H7 (cell line): ENCODE measurements around the gene METAP1. TPM values are rescaled to one million over a fixed set of nuclear protein-coding genes. Genes with fewer than 3 reads are reported as not detected.
"Not testable (repeated sequence)": the region's sequence is repeated elsewhere in the genome, so short reads cannot be mapped to it uniquely, and the experiment has no call there.

Experiments used
- DNase-seq: peaks from one replicate; pipeline ENCODE4 v3.0.0; 2012
- H3K27me3 ChIP-seq: 2 replicates; pipeline ENCODE4 v1.6.0; 2011; ENCODE audit warnings: mild to moderate bottlenecking, low read length; ENCODE audit not compliant: control insufficient read depth, insufficient read depth
- H3K36me3 ChIP-seq: replicated peaks from 2 replicates; pipeline ENCODE4 v1.5.1; 2011; ENCODE audit warnings: low read length; ENCODE audit not compliant: control insufficient read depth, insufficient read depth
- H3K4me3 ChIP-seq: 2 replicates; pipeline ENCODE4 v1.5.1; 2011; ENCODE audit warnings: low read depth, mild to moderate bottlenecking, control low read depth, low read length, moderate library complexity; ENCODE audit not compliant: insufficient read depth
- total RNA-seq: library from RNA; depleted of rRNA; stranded (reverse); fragments of >200 nt; shearing (Covaris generic); gene quantifications from 2 replicates; pipeline ENCODE4 v1.2.3, GENCODE V29; 2014

METAP1 gene
- total RNA-seq, 1 experiment from 2014 or later: 94.4 TPM

DNA sequence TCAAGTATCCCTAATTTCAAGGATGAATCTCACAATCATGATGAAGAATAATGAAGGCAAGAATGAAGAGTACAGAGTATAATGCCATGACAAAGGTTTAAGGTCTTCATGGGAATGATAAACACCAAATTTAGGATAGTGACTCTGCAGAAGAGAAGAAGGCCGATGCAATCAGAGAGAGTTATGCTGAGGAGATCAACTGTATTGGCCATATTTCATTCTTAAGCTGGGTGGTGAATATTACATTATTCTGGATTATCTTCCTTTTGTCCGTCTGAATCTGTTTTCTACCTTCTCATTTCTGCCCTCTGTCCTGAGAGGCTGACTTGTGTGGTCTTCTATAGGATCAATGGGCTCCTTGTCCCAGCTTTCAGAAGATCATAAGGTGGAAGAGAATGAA, 7.8 kb upstream of the METAP1 start:
- no peaks in the 10 kb centered on the region for H3K36me3 ChIP-seq
- no peak for DNase-seq
- H3K4me3 ChIP-seq: no peak overlapping the region
- H3K27me3 ChIP-seq: no peaks in the 10 kb centered on the region

- not testable (repeated sequence) for H3K36me3 ChIP-seq, H3K4me3 ChIP-seq, DNase-seq
These were observed 2.7 kb upstream of the METAP1 start for GRCh38 chr4:98992835-98993234.

DNA sequence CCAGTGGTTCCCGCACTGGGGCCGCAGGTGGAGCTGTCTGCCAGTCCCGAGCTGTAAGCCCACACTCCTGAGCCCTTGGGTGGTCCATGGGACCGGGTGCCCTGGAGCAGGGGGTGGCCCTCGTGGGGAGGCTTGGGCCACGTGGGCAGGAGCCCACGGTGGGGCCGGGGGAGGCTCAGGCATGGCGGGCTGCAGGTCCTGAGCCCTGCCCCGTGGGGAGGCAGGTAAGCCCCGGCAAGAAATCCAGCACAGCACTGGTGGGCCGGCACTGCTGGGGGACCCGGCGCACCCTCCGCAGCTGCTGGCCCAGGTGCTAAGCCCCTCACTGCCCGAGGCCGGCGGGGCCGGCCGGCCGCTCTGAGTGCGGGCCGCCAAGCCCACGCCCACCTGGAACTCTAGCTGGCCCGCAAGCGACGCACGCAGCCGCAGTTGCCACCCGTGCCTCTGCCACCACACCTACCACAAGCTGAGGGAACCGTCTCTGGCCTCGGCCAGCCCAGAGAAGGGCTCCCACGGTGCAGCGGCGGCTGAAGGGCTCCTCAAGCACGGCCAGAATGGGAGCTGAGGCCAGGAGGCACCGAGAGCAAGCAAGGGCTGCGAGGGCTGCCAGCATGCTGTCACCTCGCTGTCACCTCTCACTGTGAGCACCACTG, 2.0 kb upstream of the METAP1 start:
- Histone ChIP-seq H3K27me3 (no peaks in the 10 kb centered on the region), H3K4me3 (no peak overlapping the region), H3K36me3 (no peaks in the 10 kb centered on the region)
- DNase-seq: no peak

More at GRCh38 chr4:98992835-98993234, 2.7 kb upstream of the METAP1 start:
- not testable (repeated sequence) for H3K27me3 ChIP-seq

DNA sequence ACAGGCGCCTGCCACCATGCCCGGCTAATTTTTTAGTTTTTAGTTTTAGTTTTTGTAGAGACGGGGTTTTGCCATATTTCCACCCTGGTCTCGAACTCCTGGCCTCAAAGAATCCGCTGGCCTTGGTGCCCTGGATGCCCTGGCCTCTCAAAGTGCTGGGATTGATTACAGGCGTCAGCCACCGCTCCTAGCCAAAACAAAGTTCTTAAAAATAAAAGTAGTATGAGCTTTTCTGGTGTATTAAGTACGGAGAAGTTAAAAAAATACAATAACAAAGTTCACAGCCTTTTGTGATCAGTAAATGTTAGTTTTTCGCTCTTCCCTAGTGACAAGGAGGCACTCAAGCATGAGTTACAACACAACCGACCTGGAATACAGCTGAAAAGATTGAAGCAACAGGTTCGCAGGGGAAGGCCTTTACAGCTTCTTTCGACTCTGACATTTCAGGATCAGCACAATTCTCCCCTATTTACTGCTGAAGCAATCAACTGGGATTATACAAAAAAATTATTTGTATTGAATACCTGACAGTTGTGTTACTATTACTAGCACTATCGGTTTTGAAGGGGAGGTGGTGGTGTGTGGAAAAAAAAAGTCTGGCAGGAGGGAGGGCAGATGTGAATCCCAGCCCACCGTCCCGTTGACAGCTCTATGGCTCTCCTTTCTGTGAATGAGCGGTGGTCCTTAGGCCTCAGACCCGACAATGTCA, 893 bp upstream of the METAP1 start:
- Histone ChIP-seq H3K36me3 (no peaks in the 10 kb centered on the region), H3K4me3 (peak overlapping the region; percentile 49), H3K27me3 (no peaks in the 10 kb centered on the region)
- no peak for DNase-seq

DNA sequence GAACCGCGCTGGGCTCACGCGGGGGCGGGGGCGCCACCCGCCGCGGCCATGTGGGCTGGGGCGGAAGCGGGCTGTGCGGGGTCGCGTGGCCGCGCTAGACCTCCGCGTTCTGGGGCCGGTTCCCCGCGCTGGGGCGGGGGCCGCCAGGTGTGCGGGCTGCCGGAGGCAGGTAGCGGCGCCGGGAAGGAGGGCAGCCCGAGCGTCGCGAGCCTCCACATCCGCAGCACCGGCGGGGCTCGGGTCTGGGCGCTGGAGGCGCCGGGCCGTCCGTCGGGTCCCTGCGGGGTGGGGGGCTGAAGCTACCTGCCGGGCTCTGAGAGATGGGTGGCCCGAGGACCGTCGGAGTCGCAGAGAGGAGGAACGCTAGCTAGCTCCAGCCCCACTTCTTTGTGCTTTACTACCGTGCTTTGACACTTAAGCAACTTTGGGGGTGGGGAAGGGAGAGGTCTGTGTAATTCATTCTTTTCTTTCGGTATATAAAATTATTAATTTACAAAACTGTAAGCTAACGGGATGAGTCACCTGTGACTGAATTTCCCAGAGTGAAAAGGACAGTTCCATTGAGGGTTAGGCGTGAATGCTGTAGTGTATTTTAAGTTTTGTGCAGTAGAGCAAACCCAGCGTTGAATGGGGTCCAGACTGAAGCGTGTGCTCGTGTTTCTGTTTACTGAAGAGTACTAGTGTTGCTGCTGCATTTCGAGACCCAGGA, 689 bp downstream of the METAP1 start:
- H3K36me3 ChIP-seq: no peaks in the 10 kb centered on the region
- H3K4me3 ChIP-seq: peak overlapping the region; percentile 100
- no peaks in the 10 kb centered on the region for H3K27me3 ChIP-seq
- peak; percentile 20 for DNase-seq

DNA sequence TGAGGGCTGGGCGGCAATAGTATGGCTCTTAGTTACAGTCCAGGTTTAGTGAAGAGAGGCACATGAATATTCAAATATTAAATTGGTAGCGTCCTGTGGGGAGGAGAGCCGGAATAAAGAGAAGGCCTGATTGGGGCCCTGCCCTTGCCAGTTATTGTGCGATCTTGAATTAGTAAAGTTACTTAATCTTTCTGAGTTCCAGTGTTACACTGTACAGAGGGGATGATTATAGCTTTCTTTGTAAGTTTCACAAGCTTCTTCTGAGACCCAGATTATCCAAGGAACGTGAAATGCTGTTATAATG, 1.2 kb downstream of the METAP1 start:
- no peak for DNase-seq
- Histone ChIP-seq H3K27me3 (no peaks in the 10 kb centered on the region), H3K36me3 (no peaks in the 10 kb centered on the region), H3K4me3 (peak overlapping the region; percentile 100)

GRCh38 chr4:98997166-98997565, 1.6 kb downstream of the METAP1 start:
- H3K36me3 ChIP-seq: no peaks in the 10 kb centered on the region
- no peak for DNase-seq
- H3K4me3 ChIP-seq: no peak overlapping the region
- no peaks in the 10 kb centered on the region for H3K27me3 ChIP-seq

DNA sequence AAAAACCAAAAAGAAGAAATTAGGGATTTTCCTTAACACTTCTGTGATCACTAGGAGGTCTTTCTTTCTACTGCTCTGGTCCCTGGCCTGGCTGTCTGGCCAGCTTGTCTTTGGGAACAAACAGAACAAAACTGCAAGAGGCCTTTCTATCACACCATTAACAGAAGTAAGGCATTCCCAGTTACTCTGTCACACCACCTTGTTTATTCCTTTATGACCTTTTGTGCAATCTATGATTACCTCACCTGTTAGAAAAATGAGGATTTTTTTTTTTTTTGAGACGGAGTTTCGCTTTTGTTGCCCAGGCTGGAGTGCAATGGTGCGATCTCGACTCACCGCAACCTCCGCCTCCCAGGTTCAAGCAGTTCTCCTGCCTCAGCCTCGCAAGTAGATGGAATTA, 3.0 kb downstream of the METAP1 start:
- Histone ChIP-seq H3K36me3 (no peaks in the 10 kb centered on the region), H3K27me3 (no peaks in the 10 kb centered on the region), H3K4me3 (no peak overlapping the region)
- DNase-seq: no peak

- Histone ChIP-seq H3K4me3 (no peak overlapping the region), H3K27me3 (no peaks in the 10 kb centered on the region), H3K36me3 (no peaks in the 10 kb centered on the region)
- DNase-seq: no peak
These were observed 6.8 kb downstream of the METAP1 start for GRCh38 chr4:99002279-99002678.

GRCh38 chr4:99008051-99008450, 12.5 kb downstream of the METAP1 start:
- no peak for DNase-seq
- Histone ChIP-seq H3K4me3 (no peak overlapping the region), H3K27me3 (no peaks in the 10 kb centered on the region), H3K36me3 (no peaks in the 10 kb centered on the region; the same call in 1 of the 2 replicates)

- Histone ChIP-seq H3K36me3 (no peaks in the 10 kb centered on the region; the same call in 1 of the 2 replicates), H3K4me3 (no peak overlapping the region), H3K27me3 (no peaks in the 10 kb centered on the region)
- DNase-seq: no peak
These were observed 16.4 kb downstream of the METAP1 start for GRCh38 chr4:99011910-99012309.

GRCh38 chr4:99013402-99013843, 17.9 kb downstream of the METAP1 start:
- Histone ChIP-seq H3K4me3 (no peak overlapping the region), H3K36me3 (no peaks in the 10 kb centered on the region; the same call in 1 of the 2 replicates), H3K27me3 (no peaks in the 10 kb centered on the region)
- DNase-seq: no peak

GRCh38 chr4:99013884-99014523, 18.5 kb downstream of the METAP1 start:
- no peak overlapping the region for H3K4me3 ChIP-seq
- DNase-seq: no peak
- no peaks in the 10 kb centered on the region for H3K27me3 ChIP-seq
- no peaks in the 10 kb centered on the region; the same call in 1 of the 2 replicates for H3K36me3 ChIP-seq

- H3K36me3 ChIP-seq: no peaks in the 10 kb centered on the region
- H3K27me3 ChIP-seq: no peaks in the 10 kb centered on the region
- no peak overlapping the region for H3K4me3 ChIP-seq
- no peak for DNase-seq
These were observed 25.9 kb downstream of the METAP1 start for GRCh38 chr4:99021386-99021785.
